ENCODE data around the gene CCDC92B.

The CCDC92B gene

DNA sequence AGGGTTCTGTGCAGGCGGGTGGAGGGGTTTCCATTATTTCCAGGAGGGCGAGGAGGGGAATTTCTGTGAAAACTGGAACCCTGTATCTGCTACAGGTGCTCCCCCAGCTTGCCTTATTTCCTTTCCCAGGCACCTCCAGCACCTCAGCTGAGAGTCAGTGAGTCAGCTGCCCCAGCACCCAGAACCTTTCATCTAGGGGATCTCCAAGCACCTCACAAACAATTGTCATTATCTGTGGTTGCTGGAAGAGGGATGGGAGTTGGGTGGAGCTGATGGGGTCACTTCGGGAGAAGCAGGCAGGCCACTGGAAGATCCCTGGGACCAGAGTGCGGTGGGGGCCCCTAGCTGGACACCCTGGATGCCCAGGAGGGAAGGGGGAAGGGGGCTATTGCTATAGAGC is 27.8 kb downstream of the CCDC92B start:
- DNase-seq (ENCODE audit: low read depth) = no peak

- no peak for DNase-seq (ENCODE audit: low read depth)
Measured at GRCh38 chr17:2719861-2720260, 29.6 kb downstream of the CCDC92B start.

GRCh38 chr17:2718150-2718938 is 31.1 kb downstream of the CCDC92B start:
- no peak for DNase-seq (ENCODE audit: low read depth)

GRCh38 chr17:2716649-2717048 is 32.8 kb downstream of the CCDC92B start:
- DNase-seq (ENCODE audit: low read depth) = no peak

- no peak for DNase-seq (ENCODE audit: low read depth)
Measured at GRCh38 chr17:2713881-2714280, 35.6 kb downstream of the CCDC92B start.

GRCh38 chr17:2712300-2713043 is 37.0 kb downstream of the CCDC92B start:
- DNase-seq (ENCODE audit: low read depth) = no peak

DNA sequence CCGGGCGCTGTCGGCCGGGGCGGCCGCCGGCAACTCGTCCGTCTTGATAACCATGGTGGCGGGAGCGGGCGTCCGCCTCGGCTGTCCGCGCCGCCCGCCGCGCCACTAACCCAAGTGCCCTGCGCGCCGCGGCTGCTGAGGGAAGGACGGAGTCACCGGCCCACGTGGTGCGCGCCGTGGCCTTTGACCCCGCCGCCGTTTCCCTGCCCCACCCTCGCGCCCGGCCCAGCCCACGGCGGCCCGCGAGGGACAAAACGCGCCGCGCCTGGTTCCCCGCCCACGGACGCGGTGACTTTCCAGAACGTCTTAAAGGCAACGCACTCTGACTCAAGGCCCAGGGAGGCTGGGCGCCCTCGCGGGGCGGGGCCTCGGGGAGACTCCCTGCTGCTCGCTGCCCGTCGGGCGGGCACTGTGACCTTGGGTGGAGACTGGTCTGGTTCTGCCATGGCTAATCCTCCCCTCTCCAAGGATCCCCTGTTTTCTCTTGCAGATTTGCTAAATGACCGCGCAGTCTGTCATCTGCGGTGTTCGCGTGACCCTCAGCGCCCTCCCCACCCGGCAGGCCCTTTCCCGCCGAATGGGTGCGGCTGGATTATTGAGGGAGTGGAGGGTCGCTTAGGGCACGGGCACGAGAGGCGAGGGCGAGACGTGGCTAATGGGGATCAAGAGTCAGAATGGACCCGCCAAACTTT is 37.7 kb downstream of the CCDC92B start, which contains the start of gene CLUH:
Gene CLUH (minus strand): TSS at position 157 of the 692 bp plus-strand sequence. CDS start 103 bp downstream, at position 54.
- DNase-seq (ENCODE audit: low read depth) = peak; percentile 84

DNA sequence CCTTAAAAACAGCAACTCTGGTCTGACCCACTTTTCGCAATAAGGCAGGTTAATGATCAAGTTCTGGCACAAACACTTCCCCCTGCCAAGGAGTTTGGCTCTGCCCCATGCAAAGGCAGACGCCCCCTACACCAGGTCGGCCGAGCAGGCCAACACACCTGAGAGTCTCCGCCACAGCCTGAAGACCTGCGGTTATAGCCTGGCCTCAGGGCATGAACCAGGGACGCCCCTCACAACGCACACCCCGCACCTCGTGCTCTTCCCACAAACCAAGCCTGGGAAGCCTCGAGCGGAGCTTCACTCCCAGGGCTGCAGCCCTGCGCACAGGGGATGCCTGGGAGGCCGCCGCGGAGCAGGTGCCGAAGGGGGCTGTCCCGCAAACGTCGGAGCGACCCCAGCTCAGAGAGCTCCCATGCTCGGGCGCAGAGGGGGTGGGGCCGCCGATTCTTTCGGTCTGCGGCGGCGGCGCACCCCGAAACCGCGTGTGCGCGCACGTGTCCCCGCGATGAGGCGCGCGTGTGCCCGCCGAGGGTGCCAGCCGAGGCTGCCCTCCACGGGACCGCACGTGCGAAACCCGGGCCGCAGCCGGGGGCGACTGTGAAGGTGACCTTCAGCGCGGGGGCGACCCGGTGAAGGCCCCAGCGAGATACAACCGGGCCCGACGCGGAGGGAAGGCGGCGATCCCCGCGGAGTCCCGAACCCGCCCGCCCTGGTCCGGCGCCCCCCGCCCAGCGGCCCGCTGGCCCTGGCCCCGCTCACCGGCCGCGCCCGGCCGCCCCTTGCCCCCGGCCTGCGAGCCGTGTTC is 38.4 kb downstream of the CCDC92B start:
- no peak for DNase-seq (ENCODE audit: low read depth)

GRCh38 chr17:2710071-2710802 is 39.2 kb downstream of the CCDC92B start:
- DNase-seq (ENCODE audit: low read depth) = no peak

- DNase-seq (ENCODE audit: low read depth) = no peak
Measured at GRCh38 chr17:2709183-2709661, 40.2 kb downstream of the CCDC92B start.

GRCh38 chr17:2708585-2709182 is 40.8 kb downstream of the CCDC92B start:
- no peak for DNase-seq (ENCODE audit: low read depth)

DNA sequence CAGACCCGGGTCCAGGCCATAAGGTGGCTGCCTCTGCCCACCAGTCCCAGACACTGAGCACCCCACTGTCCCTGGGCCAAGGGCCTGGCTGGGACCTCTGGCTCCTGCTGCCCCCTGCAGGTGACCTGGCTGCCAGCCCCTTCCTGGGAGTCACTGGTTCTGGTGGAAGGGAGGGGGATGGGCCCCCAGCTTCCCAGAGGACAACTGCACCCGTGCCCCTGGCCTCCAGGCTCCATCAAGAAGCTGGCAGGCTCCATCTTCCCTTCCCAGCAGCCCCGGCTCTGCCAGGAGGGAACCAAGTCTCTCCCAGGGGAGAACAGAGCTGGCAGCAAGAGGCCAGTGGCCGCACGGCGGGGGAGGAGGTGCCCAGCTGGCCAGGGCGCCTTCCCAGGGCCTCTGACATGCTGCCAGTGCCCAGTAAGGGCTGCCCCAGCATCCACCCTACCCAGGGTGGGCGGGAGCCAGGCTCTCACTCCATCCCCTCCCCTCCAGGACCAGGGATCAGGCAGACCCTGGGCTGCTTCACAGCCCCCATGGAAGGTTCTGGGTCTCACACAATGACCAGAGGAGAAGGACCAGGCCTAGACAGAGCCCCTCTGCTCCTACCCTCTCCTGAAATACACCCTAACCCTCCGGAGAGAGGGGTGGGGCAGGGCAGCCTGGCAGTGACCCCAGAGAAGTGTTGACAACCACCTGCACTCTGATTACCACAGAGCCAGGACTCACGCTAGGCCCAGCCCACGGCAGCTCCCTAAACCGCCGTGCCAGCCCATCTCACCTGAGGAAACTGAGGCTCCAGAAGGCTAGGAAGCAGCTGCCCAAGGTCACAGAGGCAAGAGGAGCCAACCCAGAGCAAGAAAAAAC is 41.5 kb downstream of the CCDC92B start:
- no peak for DNase-seq (ENCODE audit: low read depth)

DNA sequence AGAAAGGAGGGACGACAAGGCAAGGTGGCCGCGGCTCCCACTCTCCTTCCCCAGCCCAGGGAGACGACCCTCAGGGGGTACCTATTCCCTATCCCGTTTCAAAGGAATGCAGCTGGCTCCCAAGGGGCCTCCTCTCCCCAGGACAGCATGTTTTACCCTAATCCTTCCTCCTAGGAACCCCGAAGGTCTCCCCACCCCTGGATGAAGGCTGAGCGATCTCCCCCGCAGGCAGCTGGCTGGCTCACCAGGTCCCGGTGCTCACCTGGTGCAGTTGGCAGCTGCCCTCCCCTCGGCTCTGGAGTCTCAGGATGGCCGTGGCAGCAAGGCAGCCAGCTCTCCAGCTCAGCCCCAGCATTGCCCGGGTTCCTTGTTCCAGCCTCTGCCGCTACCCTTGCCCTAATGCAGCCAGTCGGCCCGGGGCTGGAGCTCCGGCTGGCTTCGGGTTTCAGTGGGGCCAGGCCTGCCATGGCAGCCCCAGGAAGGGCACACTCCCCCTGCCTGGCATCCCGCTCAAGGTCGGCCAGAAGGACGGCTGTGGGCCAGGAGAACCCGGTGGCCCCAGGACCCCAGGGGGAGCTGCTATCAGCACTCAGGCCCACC is 42.4 kb downstream of the CCDC92B start:
- no peak for DNase-seq (ENCODE audit: low read depth)

DNA sequence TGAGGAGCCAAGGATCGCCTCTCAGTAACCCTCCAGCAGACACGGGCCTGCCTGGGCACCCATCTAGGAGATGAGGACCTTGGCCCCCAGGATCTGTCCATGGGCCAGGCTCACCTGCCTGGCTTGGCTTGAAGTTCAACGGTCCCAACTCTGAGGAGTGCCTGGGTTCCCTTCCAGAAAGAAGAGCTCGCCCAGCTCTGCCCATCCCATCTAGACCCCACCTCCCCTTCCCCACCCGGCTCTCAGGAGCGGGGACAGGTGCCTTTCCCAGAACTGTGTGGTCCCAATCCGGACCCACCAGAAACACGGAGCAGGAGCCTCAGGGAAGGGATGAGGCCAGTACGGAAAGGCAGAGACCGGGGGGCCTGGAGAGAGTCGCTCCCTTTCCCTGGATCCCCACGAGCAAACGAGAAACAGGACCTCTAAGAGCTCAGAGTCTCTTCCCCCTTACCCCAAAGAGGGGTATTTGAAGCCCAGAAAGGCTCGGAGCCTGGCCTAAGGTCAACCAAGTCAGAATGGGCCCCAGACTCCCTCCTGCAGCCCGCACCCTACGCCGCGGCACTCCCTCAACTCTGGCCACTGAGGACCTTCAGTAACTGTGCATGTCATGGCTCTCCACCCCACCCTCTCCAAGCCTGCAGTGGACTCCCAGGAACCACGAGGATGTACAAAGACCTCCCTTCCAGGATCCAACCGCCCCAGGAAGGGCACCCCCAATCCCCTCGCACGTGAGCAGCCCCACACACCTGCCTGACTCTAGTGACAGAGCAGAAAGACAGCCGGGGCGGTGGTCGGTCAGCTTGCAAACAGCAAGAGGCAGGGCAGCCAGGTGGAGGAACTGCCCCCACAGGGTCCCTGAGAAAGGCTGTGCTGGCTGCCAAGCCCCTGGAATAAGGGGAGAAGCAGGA is 43.3 kb downstream of the CCDC92B start:
- no peak for DNase-seq (ENCODE audit: low read depth)

DNA sequence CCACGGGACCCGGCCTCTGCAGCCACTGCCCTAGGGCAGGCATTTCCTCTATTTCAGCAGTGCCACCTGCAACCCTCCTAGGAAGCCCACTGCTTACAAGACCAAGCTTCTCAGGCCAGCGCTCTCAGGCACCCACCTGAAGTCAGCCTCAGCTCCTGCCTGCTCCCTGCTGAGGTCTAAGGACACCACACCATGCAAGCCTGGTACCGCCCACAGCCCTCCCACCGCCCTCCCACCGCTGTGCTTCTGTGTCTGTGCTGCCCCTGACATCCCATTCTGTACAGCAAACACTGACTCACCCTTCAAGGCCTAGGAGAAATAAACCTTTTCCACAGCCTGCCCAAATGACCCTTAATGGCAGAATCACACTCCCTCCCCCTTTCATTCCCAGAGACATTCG is 44.2 kb downstream of the CCDC92B start:
- no peak for DNase-seq (ENCODE audit: low read depth)

DNA sequence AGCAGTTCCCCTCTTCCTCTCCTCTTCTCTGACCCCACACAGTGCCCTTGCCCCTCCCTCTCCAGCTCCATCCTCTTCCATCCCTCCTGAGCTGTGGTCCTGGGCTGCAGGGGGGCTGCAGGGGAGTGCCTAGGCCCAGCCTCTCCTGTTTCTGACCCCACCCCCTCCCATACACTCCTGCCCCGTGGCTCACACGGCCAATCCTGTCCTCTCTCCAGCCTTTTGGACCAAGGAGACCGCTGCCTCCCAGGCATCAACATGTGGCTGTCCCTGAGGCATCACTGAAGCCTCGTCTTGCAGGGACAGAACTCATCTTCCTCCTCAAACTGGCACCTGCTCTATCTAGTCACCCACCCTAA is 44.6 kb downstream of the CCDC92B start:
- no peak for DNase-seq (ENCODE audit: low read depth)

DNA sequence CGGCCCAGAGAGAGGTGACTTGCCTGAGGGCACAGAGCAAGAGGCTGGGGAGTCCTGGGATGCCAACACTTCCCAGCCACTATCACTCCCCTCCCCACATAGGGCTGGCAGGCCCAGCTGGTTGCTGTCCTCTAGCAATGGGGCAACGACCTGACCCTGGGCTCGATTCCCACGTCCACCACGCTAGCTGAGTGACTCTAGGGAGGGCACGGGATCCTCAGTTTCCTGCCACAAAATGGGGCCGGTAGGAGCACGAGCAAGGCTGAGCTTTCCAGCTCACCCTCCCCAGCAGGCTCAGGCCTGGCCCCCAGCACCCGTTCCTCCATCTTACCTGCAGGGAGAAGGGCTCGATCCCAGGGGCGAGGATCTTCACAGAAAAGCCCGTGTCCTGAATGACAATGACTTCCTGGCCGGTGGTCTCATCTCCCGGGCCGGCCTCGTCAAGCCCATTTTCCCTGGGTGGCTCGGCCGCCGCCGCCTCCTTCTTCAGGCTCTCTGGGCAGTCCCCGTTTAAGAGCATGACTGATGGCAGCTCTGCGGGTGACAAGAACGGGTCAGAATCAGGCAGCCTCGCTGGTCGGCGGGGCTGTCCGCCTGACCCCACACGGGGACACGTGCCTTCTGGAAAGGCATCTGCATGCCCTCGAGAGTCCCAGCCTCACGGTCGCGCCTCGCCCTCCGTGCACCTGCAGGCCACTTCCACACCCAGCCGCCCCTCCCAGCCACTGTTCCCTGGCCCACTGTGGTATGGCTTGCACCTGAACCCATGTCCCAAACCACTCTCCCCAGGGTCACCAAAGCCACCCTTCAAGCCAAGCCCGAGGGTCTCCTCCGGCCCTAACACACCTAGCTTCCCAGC is 45.2 kb downstream of the CCDC92B start:
- no peak for DNase-seq (ENCODE audit: low read depth)

All from GM04503 (cell line).